Epithelial cell of proximal tubule (primary cell): ENCODE measurements around the gene ANKUB1. TPM values are rescaled to one million over a fixed set of nuclear protein-coding genes. Genes with fewer than 3 reads are reported as not detected.

Experiments used
- DNase-seq: peaks from one replicate; pipeline ENCODE4 v3.0.0-alpha.2; 2011; ENCODE audit warnings: low read depth
- H3K4me3 ChIP-seq: 2 replicates; pipeline ENCODE4 v1.5.1; 2011; ENCODE audit warnings: low read depth, mild to moderate bottlenecking, low read length
- CTCF ChIP-seq: conservative IDR thresholded peaks from 2 replicates; pipeline ENCODE4 v1.5.1; 2012; ENCODE audit warnings: low read depth, mild to moderate bottlenecking, low read length
- total RNA-seq: library from RNA; depleted of rRNA; stranded (reverse); fragments of >200 nt; gene quantifications from 2 replicates; pipeline ENCODE4 v1.2.3, GENCODE V29; 2015

Gene ANKUB1
- total RNA-seq, 1 donor from 2014 or later = not detected

- TF ChIP-seq CTCF = peak; percentile 91
- DNase-seq = peak; percentile 51
- H3K4me3 ChIP-seq = no peak overlapping the region
Observed at GRCh38 chr3:149808209-149808829, 16.0 kb upstream of the ANKUB1 start.

GRCh38 chr3:149806171-149806778 lies 13.9 kb upstream of the ANKUB1 start:
- H3K4me3 ChIP-seq = no peak overlapping the region
- no peak for TF ChIP-seq CTCF
- no peak for DNase-seq

DNA sequence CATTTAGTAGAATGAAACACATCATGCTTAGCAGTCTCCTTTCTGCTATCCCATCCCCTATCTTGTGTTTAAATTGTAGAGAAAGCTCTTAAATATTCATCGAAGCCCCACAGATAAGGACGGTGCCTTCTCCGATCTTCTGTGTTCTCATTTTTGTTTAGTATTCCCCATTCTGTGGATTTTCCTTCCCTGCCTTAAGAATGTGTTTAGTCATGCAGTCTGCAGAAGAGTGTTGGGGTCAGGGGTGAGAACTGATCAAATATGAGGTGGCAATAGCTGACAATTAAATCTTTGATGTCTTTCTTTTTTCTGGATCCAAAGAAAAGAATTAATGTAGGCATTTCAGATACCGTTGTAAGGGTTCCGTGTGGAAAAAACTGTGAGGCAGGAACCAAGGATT lies 9.3 kb upstream of the ANKUB1 start:
- no peak for TF ChIP-seq CTCF
- H3K4me3 ChIP-seq = no peak overlapping the region
- DNase-seq = no peak

GRCh38 chr3:149801195-149801594 lies 8.8 kb upstream of the ANKUB1 start:
- H3K4me3 ChIP-seq = no peak overlapping the region
- no peak for TF ChIP-seq CTCF
- DNase-seq = no peak

- no peak overlapping the region for H3K4me3 ChIP-seq
- no peak for DNase-seq
- TF ChIP-seq CTCF = no peak
Observed at GRCh38 chr3:149800693-149801092, 8.3 kb upstream of the ANKUB1 start.

GRCh38 chr3:149796026-149796425 lies 3.7 kb upstream of the ANKUB1 start:
- no peak overlapping the region for H3K4me3 ChIP-seq
- TF ChIP-seq CTCF = no peak
- DNase-seq = no peak

GRCh38 chr3:149790698-149791097 lies 1.7 kb downstream of the ANKUB1 start:
- no peak for DNase-seq
- no peak for TF ChIP-seq CTCF
- no peak overlapping the region for H3K4me3 ChIP-seq
